ENCODE measurements around the gene TGM2.

DNA sequence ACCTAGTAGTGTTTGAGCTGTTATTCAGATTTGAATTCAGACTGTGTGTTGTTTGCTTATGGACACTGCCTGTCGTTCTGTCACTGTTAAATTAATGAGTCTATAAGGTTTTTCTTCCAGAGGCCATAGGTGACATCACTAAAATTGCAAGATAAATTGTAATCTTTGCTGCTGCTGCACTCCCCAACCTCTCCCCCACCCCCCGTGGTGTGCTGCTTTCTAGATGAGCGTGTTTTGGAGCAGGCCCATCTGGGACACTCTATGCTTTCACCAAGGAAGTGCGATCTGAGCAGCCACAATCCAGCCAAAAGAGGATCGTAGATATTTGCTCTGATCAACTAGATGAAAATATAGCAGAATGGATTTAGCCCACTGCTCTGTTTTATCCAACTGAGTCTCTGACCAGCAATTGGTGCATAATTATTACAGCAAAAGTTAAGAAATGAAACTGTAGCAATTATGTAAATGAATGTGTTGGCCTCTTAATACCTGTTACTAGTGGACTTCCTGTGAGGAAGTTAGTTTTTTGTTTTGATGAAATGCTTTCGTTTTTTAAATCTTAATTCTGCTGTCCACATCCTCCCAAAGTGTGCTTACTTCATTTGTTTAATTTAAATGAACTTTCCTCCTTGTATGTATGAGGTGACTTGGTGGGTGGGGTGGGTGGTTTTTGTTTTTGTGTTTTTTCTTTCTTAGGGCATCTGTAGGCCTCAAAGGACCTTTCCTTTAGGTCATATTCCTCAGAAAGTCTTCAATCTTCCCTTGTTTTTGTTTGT, 73.4 kb downstream of the TGM2 start:
- TF ChIP-seq ZC3H10 (CRISPR knock-in tag; IDR thresholded peaks at IDR 0.05) (no peak), ZNF70 (CRISPR knock-in tag; IDR thresholded peaks at IDR 0.05) (no peak), ISL1 (CRISPR knock-in tag; IDR thresholded peaks at IDR 0.05) (no peak), ZNF565 (CRISPR knock-in tag; conservative IDR thresholded peaks at IDR 0.05; ENCODE audit: low read depth) (no peak), ESRRG (CRISPR knock-in tag; IDR thresholded peaks at IDR 0.05) (no peak), ZFP3 (CRISPR knock-in tag; IDR thresholded peaks at IDR 0.05) (no peak), RARB (CRISPR knock-in tag; IDR thresholded peaks at IDR 0.05) (no peak), CSDC2 (CRISPR knock-in tag; IDR thresholded peaks at IDR 0.05) (no peak)
- TF ChIP-seq, protein P1, sequence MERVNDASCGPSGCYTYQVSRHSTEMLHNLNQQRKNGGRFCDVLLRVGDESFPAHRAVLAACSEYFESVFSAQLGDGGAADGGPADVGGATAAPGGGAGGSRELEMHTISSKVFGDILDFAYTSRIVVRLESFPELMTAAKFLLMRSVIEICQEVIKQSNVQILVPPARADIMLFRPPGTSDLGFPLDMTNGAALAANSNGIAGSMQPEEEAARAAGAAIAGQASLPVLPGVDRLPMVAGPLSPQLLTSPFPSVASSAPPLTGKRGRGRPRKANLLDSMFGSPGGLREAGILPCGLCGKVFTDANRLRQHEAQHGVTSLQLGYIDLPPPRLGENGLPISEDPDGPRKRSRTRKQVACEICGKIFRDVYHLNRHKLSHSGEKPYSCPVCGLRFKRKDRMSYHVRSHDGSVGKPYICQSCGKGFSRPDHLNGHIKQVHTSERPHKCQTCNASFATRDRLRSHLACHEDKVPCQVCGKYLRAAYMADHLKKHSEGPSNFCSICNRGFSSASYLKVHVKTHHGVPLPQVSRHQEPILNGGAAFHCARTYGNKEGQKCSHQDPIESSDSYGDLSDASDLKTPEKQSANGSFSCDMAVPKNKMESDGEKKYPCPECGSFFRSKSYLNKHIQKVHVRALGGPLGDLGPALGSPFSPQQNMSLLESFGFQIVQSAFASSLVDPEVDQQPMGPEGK (CRISPR knock-in tag; IDR thresholded peaks at IDR 0.05; ENCODE audit: borderline replicate concordance): no peak
- TF ChIP-seq, protein P2, sequence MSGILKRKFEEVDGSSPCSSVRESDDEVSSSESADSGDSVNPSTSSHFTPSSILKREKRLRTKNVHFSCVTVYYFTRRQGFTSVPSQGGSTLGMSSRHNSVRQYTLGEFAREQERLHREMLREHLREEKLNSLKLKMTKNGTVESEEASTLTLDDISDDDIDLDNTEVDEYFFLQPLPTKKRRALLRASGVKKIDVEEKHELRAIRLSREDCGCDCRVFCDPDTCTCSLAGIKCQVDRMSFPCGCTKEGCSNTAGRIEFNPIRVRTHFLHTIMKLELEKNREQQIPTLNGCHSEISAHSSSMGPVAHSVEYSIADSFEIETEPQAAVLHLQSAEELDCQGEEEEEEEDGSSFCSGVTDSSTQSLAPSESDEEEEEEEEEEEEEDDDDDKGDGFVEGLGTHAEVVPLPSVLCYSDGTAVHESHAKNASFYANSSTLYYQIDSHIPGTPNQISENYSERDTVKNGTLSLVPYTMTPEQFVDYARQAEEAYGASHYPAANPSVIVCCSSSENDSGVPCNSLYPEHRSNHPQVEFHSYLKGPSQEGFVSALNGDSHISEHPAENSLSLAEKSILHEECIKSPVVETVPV (CRISPR knock-in tag; IDR thresholded peaks at IDR 0.05): no peak
